SK-N-SH (cell line): ENCODE results near the gene MYLK4.

Experiments used
- EP300 ChIP-seq, 2 experiments: IDR thresholded peaks; 2 replicates each; pipeline versions ENCODE4 v1.4.0 to v1.6.1; 2012; ENCODE audit warnings: borderline replicate concordance in 1 of 2, low read depth in 1 of 2, low read length in 1 of 2
- EZH2phosphoT487 ChIP-seq: fragments of 200-600 bp; sonication (generic); IDR thresholded peaks from 2 replicates; pipeline ENCODE4 v1.6.1; 2017; ENCODE audit warnings: low read depth, mixed run types, mild to moderate bottlenecking, antibody characterized with exemption, moderate library complexity, borderline replicate concordance
- FOXJ3 ChIP-seq: sonication (generic); formaldehyde crosslinking; IDR thresholded peaks from 2 replicates; pipeline ENCODE4 v1.5.1; 2020; ENCODE audit warnings: mild to moderate bottlenecking, missing genetic modification reagents
- MXI1 ChIP-seq: IDR thresholded peaks from 2 replicates; pipeline ENCODE4 v1.6.1; 2012; ENCODE audit warnings: mild to moderate bottlenecking, low read depth, low read length, improper control_type of control experiment
- NRF1 ChIP-seq: IDR thresholded peaks from 2 replicates; pipeline ENCODE4 v1.6.1; 2012; ENCODE audit warnings: low read depth, mild to moderate bottlenecking, low read length
- POLR2AphosphoS5 ChIP-seq: IDR thresholded peaks from 2 replicates; pipeline ENCODE4 v1.6.1; 2012; ENCODE audit warnings: low read depth, low read length
- RFX5 ChIP-seq: IDR thresholded peaks from 2 replicates; pipeline ENCODE4 v1.6.1; 2012; ENCODE audit warnings: mild to moderate bottlenecking, improper control_type of control experiment, low read length
- SIN3A ChIP-seq: IDR thresholded peaks from 2 replicates; pipeline ENCODE4 v1.6.1; 2012; ENCODE audit warnings: low read depth, mild to moderate bottlenecking, low read length, moderate library complexity, borderline replicate concordance
- TAF1 ChIP-seq: IDR thresholded peaks from 2 replicates; pipeline ENCODE4 v1.6.1; 2012; ENCODE audit warnings: low read depth, mild to moderate bottlenecking, low read length, moderate library complexity, borderline replicate concordance
- YY1 ChIP-seq: IDR thresholded peaks from 2 replicates; pipeline ENCODE4 v1.4.0; 2012; ENCODE audit warnings: low read depth, mild to moderate bottlenecking
- TF ChIP-seq, protein P1 (sequence below): fragments of 200-600 bp; sonication (generic); IDR thresholded peaks from 2 replicates; pipeline ENCODE4 v1.6.1; 2017; ENCODE audit warnings: antibody characterized with exemption, mild to moderate bottlenecking, moderate library complexity
- TF ChIP-seq, protein P2 (sequence below): IDR thresholded peaks from 2 replicates; pipeline ENCODE4 v1.4.0; 2012; ENCODE audit warnings: low read depth, borderline replicate concordance

DNA sequence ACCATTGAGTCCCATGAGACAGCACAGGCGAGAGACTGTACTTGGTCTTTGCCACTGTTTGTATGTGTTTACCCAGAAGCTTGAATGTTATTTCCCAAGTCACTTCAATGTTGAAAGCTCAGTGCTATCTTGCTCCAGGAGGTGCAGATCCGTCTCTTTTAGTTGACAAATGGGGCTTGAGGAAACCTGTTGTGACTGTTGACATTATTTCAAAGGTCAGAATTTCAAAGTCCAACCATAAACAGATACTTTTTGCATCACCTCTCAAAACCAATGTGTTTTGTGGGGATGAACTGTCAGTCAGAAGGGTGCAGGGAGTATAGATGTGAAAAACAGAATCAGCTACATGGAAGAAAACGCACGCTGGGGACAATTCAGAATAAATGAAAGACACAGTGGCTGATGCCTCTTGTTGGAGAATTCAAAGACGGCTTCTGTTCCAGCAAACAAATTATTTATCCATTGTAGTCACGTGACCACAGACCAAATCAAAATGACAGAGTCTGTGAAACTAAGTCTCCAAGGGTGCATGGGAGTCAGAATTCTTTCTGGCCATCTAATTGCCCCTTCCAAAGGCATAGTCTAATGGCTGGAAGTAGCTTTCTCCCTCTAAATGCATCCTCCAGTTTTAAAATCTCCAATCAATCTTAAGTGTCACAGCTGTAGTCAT lies 83.7 kb downstream of the MYLK4 start:
- TF ChIP-seq POLR2AphosphoS5: no peak
- no peak for TF ChIP-seq EZH2phosphoT487
- no peak for TF ChIP-seq TAF1
- TF ChIP-seq, protein P1, sequence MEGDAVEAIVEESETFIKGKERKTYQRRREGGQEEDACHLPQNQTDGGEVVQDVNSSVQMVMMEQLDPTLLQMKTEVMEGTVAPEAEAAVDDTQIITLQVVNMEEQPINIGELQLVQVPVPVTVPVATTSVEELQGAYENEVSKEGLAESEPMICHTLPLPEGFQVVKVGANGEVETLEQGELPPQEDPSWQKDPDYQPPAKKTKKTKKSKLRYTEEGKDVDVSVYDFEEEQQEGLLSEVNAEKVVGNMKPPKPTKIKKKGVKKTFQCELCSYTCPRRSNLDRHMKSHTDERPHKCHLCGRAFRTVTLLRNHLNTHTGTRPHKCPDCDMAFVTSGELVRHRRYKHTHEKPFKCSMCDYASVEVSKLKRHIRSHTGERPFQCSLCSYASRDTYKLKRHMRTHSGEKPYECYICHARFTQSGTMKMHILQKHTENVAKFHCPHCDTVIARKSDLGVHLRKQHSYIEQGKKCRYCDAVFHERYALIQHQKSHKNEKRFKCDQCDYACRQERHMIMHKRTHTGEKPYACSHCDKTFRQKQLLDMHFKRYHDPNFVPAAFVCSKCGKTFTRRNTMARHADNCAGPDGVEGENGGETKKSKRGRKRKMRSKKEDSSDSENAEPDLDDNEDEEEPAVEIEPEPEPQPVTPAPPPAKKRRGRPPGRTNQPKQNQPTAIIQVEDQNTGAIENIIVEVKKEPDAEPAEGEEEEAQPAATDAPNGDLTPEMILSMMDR: no peak
- TF ChIP-seq, protein P2, sequence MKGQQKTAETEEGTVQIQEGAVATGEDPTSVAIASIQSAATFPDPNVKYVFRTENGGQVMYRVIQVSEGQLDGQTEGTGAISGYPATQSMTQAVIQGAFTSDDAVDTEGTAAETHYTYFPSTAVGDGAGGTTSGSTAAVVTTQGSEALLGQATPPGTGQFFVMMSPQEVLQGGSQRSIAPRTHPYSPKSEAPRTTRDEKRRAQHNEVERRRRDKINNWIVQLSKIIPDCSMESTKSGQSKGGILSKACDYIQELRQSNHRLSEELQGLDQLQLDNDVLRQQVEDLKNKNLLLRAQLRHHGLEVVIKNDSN: no peak
- no peak for TF ChIP-seq NRF1
- TF ChIP-seq SIN3A: no peak
- no peak for TF ChIP-seq EP300 (IDR thresholded peaks at IDR 0.05; ENCODE audit: borderline replicate concordance in 1 of 2, low read depth in 1 of 2, low read length in 1 of 2)
- no peak for TF ChIP-seq YY1
- no peak for TF ChIP-seq FOXJ3 (CRISPR knock-in tag)
- no peak for TF ChIP-seq RFX5
- TF ChIP-seq MXI1: no peak
